GM20000 (cell line): ENCODE results near the gene TEX2.
"Not testable (repeated sequence)": the region's sequence is repeated elsewhere in the genome, so short reads cannot be mapped to it uniquely, and the experiment has no call there.

Source experiments
- DNase-seq: peaks from one replicate; pipeline ENCODE4 v3.0.0; 2012; ENCODE audit warnings: low spot score
- TF ChIP-seq, protein P1 (sequence below): IDR thresholded peaks from 2 replicates; pipeline ENCODE4 v1.5.1; 2012; ENCODE audit warnings: mild to moderate bottlenecking, control low read depth; ENCODE audit errors: extremely low read depth, missing control alignments

TEX2 gene

DNA sequence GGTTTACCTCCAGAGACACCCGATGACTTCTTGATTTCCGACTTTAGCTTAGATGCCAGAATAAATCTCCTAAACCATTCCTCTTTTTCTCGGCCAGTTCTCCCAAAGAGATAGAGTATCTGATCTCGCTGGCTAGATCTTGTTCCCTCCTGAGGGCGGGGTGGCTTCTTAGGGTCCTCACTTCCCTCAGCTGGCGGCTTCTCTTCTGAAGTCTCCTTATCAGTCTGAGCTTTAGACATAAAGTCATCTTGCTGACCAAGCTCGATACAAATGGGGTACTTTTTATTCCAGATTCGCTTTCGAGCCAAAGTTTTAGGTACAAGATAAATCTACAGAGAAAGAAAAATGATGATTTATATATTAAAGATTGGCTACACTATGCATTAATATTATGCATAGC, 69.5 kb downstream of the TEX2 start:
- TF ChIP-seq, protein P1, sequence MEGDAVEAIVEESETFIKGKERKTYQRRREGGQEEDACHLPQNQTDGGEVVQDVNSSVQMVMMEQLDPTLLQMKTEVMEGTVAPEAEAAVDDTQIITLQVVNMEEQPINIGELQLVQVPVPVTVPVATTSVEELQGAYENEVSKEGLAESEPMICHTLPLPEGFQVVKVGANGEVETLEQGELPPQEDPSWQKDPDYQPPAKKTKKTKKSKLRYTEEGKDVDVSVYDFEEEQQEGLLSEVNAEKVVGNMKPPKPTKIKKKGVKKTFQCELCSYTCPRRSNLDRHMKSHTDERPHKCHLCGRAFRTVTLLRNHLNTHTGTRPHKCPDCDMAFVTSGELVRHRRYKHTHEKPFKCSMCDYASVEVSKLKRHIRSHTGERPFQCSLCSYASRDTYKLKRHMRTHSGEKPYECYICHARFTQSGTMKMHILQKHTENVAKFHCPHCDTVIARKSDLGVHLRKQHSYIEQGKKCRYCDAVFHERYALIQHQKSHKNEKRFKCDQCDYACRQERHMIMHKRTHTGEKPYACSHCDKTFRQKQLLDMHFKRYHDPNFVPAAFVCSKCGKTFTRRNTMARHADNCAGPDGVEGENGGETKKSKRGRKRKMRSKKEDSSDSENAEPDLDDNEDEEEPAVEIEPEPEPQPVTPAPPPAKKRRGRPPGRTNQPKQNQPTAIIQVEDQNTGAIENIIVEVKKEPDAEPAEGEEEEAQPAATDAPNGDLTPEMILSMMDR: no peak
- no peak for DNase-seq

DNA sequence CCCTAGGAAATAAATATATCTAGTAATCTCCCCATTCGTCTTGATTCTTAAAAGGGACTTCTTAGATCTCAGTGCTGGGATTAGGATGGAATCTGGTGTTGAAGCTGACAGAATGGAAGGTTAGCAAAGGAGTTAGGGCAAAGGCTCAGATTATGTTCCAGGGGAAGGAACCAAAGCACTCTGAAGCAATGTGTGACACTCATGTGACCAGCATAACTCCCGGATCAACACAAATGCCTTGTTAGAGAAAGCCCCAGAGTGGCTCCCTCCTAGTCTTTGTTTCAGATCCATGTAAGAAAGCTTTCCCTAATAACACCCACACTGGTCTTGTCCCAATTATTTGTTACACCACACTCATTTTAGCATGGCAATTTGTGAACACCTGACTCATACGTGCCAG, 70.5 kb downstream of the TEX2 start:
- no peak for DNase-seq
- TF ChIP-seq, protein P1: no peak

DNA sequence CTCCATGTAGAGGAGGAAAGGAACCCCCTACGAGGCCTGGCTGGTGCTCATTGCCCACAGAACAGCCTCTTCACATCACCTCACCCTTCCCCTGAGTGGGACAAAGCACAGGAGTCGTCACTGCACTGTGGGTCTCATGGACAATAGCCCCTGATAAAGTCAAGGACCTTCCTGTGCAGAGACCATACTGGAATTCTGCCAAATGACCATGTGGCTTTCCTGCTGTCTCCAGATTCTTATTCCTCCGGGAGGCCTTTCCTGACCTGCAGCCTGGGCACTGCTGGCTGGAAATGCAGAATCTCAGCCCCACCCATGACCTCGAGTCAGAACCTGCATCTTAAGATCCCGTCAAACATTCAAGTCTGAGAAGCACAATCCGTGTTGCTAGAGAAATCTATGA, 72.6 kb downstream of the TEX2 start:
- TF ChIP-seq, protein P1: no peak
- DNase-seq: no peak

DNA sequence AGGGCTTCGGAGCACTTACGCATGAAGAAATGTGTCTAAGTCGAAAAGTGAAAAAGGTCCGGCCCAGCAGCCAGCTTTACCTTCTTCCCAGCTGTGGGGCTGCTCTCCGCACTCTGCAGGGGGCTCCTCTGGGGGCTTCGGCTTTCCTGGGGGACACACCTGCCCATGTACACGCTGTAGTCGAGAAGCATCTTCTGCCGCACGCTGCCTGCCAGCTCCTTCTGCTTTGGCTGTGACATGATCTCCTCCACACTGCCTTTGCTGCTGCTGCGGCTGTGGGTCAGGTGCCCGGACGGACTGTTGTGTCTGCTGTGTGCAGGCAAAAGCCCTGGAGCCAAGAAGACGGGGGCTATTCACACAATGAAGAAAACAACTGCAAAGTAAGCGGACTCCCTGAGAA, 75.0 kb downstream of the TEX2 start:
- TF ChIP-seq, protein P1: no peak
- no peak for DNase-seq

DNA sequence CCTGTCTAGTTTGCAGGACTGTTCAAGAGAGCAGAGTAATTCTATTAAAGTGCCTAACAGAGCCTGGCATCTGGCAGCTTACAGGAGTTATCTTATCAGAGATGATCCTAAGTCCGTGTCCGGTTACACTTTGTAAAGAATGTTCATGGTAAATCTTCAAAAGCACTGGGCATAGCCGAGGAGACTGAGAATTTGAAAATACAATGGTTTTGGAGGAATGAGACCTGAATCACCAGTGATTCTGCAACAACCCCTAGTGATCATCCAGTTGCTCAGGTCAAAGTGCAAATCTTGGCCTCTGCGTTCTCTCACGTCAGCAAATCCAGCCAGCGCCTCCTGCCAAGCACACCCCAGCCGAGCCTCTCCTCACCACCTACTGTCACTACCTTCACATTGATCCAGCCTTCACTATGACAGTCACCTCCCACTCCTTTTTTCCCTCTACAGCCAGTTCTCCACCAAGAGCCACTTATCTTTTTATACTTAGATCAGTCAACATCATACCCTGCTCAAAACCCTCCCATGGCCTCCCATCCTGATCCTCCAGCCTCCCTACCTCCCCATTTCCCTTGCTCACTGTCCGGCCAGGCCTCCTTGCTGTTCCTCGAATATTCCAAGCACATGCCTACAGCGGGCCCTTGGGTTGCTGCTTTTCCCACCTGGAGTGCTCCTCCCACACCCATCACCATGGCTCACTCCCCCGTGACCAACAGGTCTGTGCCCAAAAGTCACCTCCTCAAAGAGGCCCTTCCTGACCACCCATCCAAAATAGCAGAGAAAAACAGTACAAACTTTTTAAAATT, 75.8 kb downstream of the TEX2 start:
- TF ChIP-seq, protein P1: no peak
- DNase-seq: no peak

DNA sequence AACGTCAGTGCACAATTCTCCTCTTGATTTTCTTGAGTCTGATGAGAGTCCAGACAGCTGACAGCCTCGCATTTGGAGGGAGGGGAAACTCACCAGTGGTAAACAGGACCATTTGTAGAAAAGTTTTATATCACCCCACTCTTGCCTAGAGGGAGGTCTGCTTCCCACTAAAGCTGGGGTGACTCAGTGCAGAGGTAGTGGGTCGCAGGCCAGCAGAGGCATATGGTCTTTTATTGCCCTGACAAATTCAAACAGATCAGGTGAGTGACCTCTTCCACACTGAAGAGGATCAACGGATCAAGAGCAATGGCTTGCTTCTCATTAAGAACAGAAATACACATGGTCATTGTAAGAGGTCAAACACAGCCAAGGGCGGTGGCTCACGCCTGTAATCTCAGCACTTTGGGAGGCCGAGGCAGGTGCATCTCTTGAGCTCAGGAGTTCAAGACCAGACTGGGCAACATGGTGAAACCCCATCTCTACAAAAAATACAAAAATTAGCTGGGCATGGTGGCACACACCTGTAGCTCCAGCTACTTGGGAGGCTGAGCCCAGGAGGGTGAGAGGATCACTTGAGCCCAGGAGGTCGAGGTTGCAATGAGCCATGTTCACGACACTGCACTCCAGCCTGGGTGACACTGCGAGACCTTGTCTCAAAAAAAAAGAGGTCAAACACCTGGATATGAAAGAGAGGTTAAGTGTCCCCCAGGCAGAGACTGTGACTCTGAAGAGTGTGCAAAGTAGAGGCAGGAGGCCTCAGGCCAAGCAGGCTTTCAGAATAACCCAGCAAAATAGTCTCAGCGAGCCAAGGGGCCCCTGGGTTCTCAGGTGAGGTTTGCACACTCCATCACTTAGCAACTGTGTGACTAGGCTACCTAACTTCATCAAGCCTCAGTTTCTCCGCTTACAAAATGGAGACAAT, 76.6 kb downstream of the TEX2 start:
- no peak for DNase-seq
- TF ChIP-seq, protein P1: no peak

DNA sequence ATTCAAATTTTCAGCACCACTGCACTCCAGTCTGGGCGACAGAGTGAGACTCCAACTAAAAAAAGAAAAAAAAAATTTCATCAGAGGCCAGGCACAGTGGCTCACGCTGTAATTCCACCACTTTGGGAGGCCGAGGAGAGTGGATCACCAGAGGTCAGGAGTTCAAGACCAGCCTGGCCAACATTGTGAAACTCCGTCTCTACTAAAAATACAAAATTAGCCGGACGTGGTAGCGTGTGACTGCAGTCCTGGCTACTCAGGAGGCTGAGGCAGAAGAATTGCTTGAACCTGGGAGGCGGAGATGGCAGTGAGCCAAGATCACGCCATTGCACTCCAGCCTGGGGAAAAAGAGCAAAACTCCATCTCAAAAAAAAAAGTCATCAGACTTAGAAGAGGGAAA, 77.5 kb downstream of the TEX2 start:
- DNase-seq: not testable (repeated sequence)
